Erythroblast (primary cell): ENCODE data around the gene IDH3G.
A peak's percentile ranks its signal among the peaks of the same experiment; 100 is the strongest.

Experiments used
- DNase-seq, 2 experiments: peaks; one replicate each; lab custom pipeline; 2025; lab: John Stamatoyannopoulos, UW
- GATA1 ChIP-seq: IDR thresholded peaks from 2 replicates; pipeline ENCODE4 v1.6.1; 2011; ENCODE audit warnings: low read depth, mild to moderate bottlenecking, control low read depth, low read length, moderate library complexity
- POLR2A ChIP-seq: IDR thresholded peaks from 2 replicates; pipeline ENCODE4 v1.6.1; 2011; ENCODE audit warnings: mild to moderate bottlenecking, low read length

IDH3G gene

GRCh38 chrX:153769865-153770600 lies 24.1 kb downstream of the IDH3G start:
- DNase-seq: no peak

GRCh38 chrX:153769158-153769864 lies 24.9 kb downstream of the IDH3G start:
- TF ChIP-seq POLR2A: no peak
- no peak for TF ChIP-seq GATA1
- no peak for DNase-seq

More at GRCh38 chrX:153769865-153770600, 24.1 kb downstream of the IDH3G start:
- TF ChIP-seq POLR2A (no peak), GATA1 (no peak)

GRCh38 chrX:153768311-153769157 lies 25.6 kb downstream of the IDH3G start:
- no peak for DNase-seq
- TF ChIP-seq POLR2A (no peak), GATA1 (no peak)

GRCh38 chrX:153767674-153768055 lies 26.5 kb downstream of the IDH3G start:
- no peak for TF ChIP-seq POLR2A
- TF ChIP-seq GATA1: no peak
- no peak for DNase-seq

GRCh38 chrX:153766871-153767673 lies 27.1 kb downstream of the IDH3G start:
- TF ChIP-seq GATA1 (no peak), POLR2A (no peak)
- DNase-seq: no peak

- peak; percentile 49 for TF ChIP-seq POLR2A
- TF ChIP-seq GATA1: no peak
- peak; percentile 43 to 56 for DNase-seq
Measured at GRCh38 chrX:153766098-153766817, 27.9 kb downstream of the IDH3G start.

GRCh38 chrX:153765138-153766079 lies 28.8 kb downstream of the IDH3G start:
- no peak for TF ChIP-seq POLR2A
- TF ChIP-seq GATA1: no peak
- DNase-seq: peak; percentile 72 to 79

GRCh38 chrX:153764786-153765137 lies 29.4 kb downstream of the IDH3G start:
- DNase-seq: no peak
- no peak for TF ChIP-seq POLR2A
- TF ChIP-seq GATA1: no peak

- DNase-seq: peak; percentile 65 to 82
- no peak for TF ChIP-seq POLR2A
- TF ChIP-seq GATA1: no peak
Measured at GRCh38 chrX:153763989-153764755, 30.0 kb downstream of the IDH3G start, which contains the start of gene PLXNB3. Gene PLXNB3, plus strand, starts transcription at chrX:153764249. Its CDS starts 1,287 bp downstream, at chrX:153765536.

GRCh38 chrX:153763298-153763932 lies 30.8 kb downstream of the IDH3G start:
- TF ChIP-seq GATA1 (no peak), POLR2A (no peak)
- DNase-seq: no peak
